ENCODE data around the gene ADGRG7. TPM values are rescaled to one million over a fixed set of nuclear protein-coding genes. Genes with fewer than 3 reads are reported as not detected.

The ADGRG7 gene
- polyA plus RNA-seq, 1 donor (not counting 4 experiments of a cell fraction or from before 2014, with no cell fraction given) = 0.03 TPM

- dilution Hi-C loops (cut with MboI; ENCODE audit: extremely low pct_ligation_motif_present, low sequenced_read_pairs) = no loop called here
These were observed 38.6 kb upstream of the ADGRG7 start for GRCh38 chr3:100570811-100571210.

GRCh38 chr3:100574536-100574935 lies 34.9 kb upstream of the ADGRG7 start:
- H3K9ac ChIP-seq (ENCODE audit: control insufficient read depth, extremely low read depth, insufficient read depth, low read length) = no peak overlapping the region
- dilution Hi-C loops (cut with MboI; ENCODE audit: extremely low pct_ligation_motif_present, low sequenced_read_pairs) = no loop called here
- H3K36me3 ChIP-seq (ENCODE audit: control insufficient read depth in 2 of 2, extremely low read depth in 1 of 2, insufficient read depth in 2 of 2, low read length in 2 of 2) = no peaks in the 10 kb centered on the region
- no peak overlapping the region for H3K4me3 ChIP-seq (ENCODE audit: control insufficient read depth in 2 of 3, extremely low read depth in 1 of 3, insufficient read depth in 2 of 3, low read depth in 1 of 3, low read length in 3 of 3)
- no peaks in the 10 kb centered on the region for H3K79me2 ChIP-seq (ENCODE audit: control insufficient read depth, insufficient read depth, low read length)
- no peak overlapping the region for H2AFZ ChIP-seq (ENCODE audit: control insufficient read depth, low read length)
- no peaks in the 10 kb centered on the region for H3K4me1 ChIP-seq (ENCODE audit: control insufficient read depth, extremely low read depth, insufficient read depth, low read length)
- TF ChIP-seq CTCF (optimal IDR thresholded peaks at IDR 0.05 in 1 of 3, IDR thresholded peaks at IDR 0.05 in 1 of 3, conservative IDR thresholded peaks at IDR 0.05 in 1 of 3; ENCODE audit: extremely low read depth in 1 of 3, insufficient read depth in 2 of 3, low read length in 3 of 3) (no peak), EZH2 (IDR thresholded peaks at IDR 0.05; ENCODE audit: low read length) (no peak)
- H3K4me2 ChIP-seq (ENCODE audit: control insufficient read depth, extremely low read depth, insufficient read depth, low read depth, low read length) = no peak overlapping the region
- no peaks in the 10 kb centered on the region for H3K9me3 ChIP-seq (ENCODE audit: control insufficient read depth, low read depth, low read length)
- DNase-seq (ENCODE audit: low read depth, low spot score) = no peak
- H3K27me3 ChIP-seq (ENCODE audit: control insufficient read depth, extremely low read depth, insufficient read depth, low read length) = no peaks in the 10 kb centered on the region
- H3K27ac ChIP-seq (ENCODE audit: control insufficient read depth, insufficient read depth, low read length) = no peak overlapping the region
- H4K20me1 ChIP-seq (ENCODE audit: control insufficient read depth, extremely low read depth, insufficient read depth, low read length) = no peaks in the 10 kb centered on the region
- no peak for FAIRE-seq
- no peaks in the 10 kb centered on the region for H3K9me1 ChIP-seq (ENCODE audit: control insufficient read depth, extremely low read depth, insufficient read depth, low read length)

More at GRCh38 chr3:100570811-100571210, 38.6 kb upstream of the ADGRG7 start:
- H3K4me2 ChIP-seq (ENCODE audit: control insufficient read depth, extremely low read depth, insufficient read depth, low read depth, low read length) = no peak overlapping the region
- TF ChIP-seq CTCF (optimal IDR thresholded peaks at IDR 0.05 in 1 of 3, IDR thresholded peaks at IDR 0.05 in 1 of 3, conservative IDR thresholded peaks at IDR 0.05 in 1 of 3; ENCODE audit: extremely low read depth in 1 of 3, insufficient read depth in 2 of 3, low read length in 3 of 3) (no peak), EZH2 (IDR thresholded peaks at IDR 0.05; ENCODE audit: low read length) (no peak)
- no peaks in the 10 kb centered on the region for H3K36me3 ChIP-seq (ENCODE audit: control insufficient read depth in 2 of 2, extremely low read depth in 1 of 2, insufficient read depth in 2 of 2, low read length in 2 of 2)
- no peak overlapping the region for H3K4me3 ChIP-seq (ENCODE audit: control insufficient read depth in 2 of 3, extremely low read depth in 1 of 3, insufficient read depth in 2 of 3, low read depth in 1 of 3, low read length in 3 of 3)
- H3K9me3 ChIP-seq (ENCODE audit: control insufficient read depth, low read depth, low read length) = no peaks in the 10 kb centered on the region
- no peak overlapping the region for H3K9ac ChIP-seq (ENCODE audit: control insufficient read depth, extremely low read depth, insufficient read depth, low read length)
- H3K27ac ChIP-seq (ENCODE audit: control insufficient read depth, insufficient read depth, low read length) = no peak overlapping the region
- FAIRE-seq (no peak), DNase-seq (ENCODE audit: low read depth, low spot score) (no peak)
- no peak overlapping the region for H2AFZ ChIP-seq (ENCODE audit: control insufficient read depth, low read length)
- H3K4me1 ChIP-seq (ENCODE audit: control insufficient read depth, extremely low read depth, insufficient read depth, low read length) = no peaks in the 10 kb centered on the region
- no peaks in the 10 kb centered on the region for H3K9me1 ChIP-seq (ENCODE audit: control insufficient read depth, extremely low read depth, insufficient read depth, low read length)
- no peaks in the 10 kb centered on the region for H4K20me1 ChIP-seq (ENCODE audit: control insufficient read depth, extremely low read depth, insufficient read depth, low read length)
- H3K27me3 ChIP-seq (ENCODE audit: control insufficient read depth, extremely low read depth, insufficient read depth, low read length) = no peaks in the 10 kb centered on the region
- H3K79me2 ChIP-seq (ENCODE audit: control insufficient read depth, insufficient read depth, low read length) = no peaks in the 10 kb centered on the region

All from keratinocyte (primary cell).